IMR-90 (cell line): ENCODE data around the gene NDEL1. TPM values are rescaled to one million over a fixed set of nuclear protein-coding genes. Genes with fewer than 3 reads are reported as not detected.

Source experiments
- ATAC-seq: fragments of 200-7000 bp; cut with Tn5 transposase; 2 replicates; pipeline ENCODE4 v1.9.1; 2020; ENCODE audit warnings: low read depth, mild to moderate bottlenecking, moderate library complexity
- BruUV-seq: library from RNA; stranded (reverse); fragments of 400-500 nt; replicated peaks from 2 replicates; lab custom pipeline; 2021; lab: Mats Ljungman, UMichigan
- CTCF ChIA-PET: fragments of 300-600 bp; formaldehyde crosslinking; extraction: SDS; loops from one replicate; lab custom pipeline; 2021; ENCODE audit warnings: antibody characterized with exemption; lab: Yijun Ruan, JAX
- POLR2A ChIA-PET: fragments of 300-600 bp; sonication (Branson Sonifier 250); formaldehyde crosslinking; loops from one replicate; lab custom pipeline; 2022; ENCODE audit warnings: antibody characterized with exemption; ENCODE audit not compliant: unreplicated experiment; lab: Charles Lee
- DNase-seq: peaks from one replicate; pipeline ENCODE4 v3.0.0; 2013
- H2AFZ ChIP-seq: replicated peaks from 2 replicates; pipeline ENCODE3; 2013; ENCODE audit warnings: low read length, mild to moderate bottlenecking; ENCODE audit not compliant: poor library complexity
- H2AK5ac ChIP-seq: 2 replicates; pipeline ENCODE4 v1.6.1; 2013; ENCODE audit warnings: low read depth, low read length, inconsistent platforms
- H2AK9ac ChIP-seq: replicated peaks from 2 replicates; pipeline ENCODE3; 2013; ENCODE audit warnings: mild to moderate bottlenecking, low read depth, low read length, moderate library complexity; ENCODE audit not compliant: poor library complexity
- H2BK120ac ChIP-seq: 2 replicates; pipeline ENCODE4 v1.6.1; 2013; ENCODE audit warnings: low read depth, low read length, inconsistent platforms
- H2BK15ac ChIP-seq: 3 replicates; pipeline ENCODE4 v1.6.1; 2013; ENCODE audit warnings: low read depth, low read length, inconsistent platforms
- H2BK20ac ChIP-seq: 2 replicates; pipeline ENCODE4 v1.6.1; 2013; ENCODE audit warnings: low read depth, mild to moderate bottlenecking, inconsistent platforms, low read length, moderate library complexity
- H2BK5ac ChIP-seq: 2 replicates; pipeline ENCODE4 v1.6.1; 2013; ENCODE audit warnings: mild to moderate bottlenecking, low read depth, low read length, inconsistent platforms; ENCODE audit not compliant: poor library complexity, severe bottlenecking
- H3K14ac ChIP-seq: replicated peaks from 2 replicates; pipeline ENCODE4 v1.6.1; 2013; ENCODE audit warnings: low read depth, low read length, inconsistent platforms
- H3K18ac ChIP-seq: 2 replicates; pipeline ENCODE4 v1.6.1; 2013; ENCODE audit warnings: low read depth, low read length, control low read depth
- H3K23ac ChIP-seq: 2 replicates; pipeline ENCODE4 v1.6.1; 2013; ENCODE audit warnings: low read depth, low read length, inconsistent platforms
- H3K27ac ChIP-seq: 2 replicates; pipeline ENCODE4 v1.5.1; 2013; ENCODE audit warnings: mild to moderate bottlenecking, control low read depth, low read length; ENCODE audit not compliant: insufficient read depth
- H3K27me3 ChIP-seq: 2 replicates; pipeline ENCODE4 v1.6.1; 2013; ENCODE audit warnings: low read length; ENCODE audit not compliant: control insufficient read depth, insufficient read depth
- H3K36me3 ChIP-seq: 2 replicates; pipeline ENCODE4 v1.6.1; 2013; ENCODE audit warnings: low read length, mixed read lengths; ENCODE audit not compliant: control insufficient read depth, insufficient read depth
- H3K4ac ChIP-seq: 2 replicates; pipeline ENCODE4 v1.6.1; 2013; ENCODE audit warnings: low read depth, low read length, inconsistent platforms
- H3K4me1 ChIP-seq: 2 replicates; pipeline ENCODE4 v1.6.1; 2013; ENCODE audit warnings: low read length, mixed read lengths; ENCODE audit not compliant: control insufficient read depth, insufficient read depth
- H3K4me2 ChIP-seq: 2 replicates; pipeline ENCODE4 v1.6.1; 2013; ENCODE audit warnings: low read depth, mild to moderate bottlenecking, control low read depth, low read length, moderate library complexity
- H3K4me3 ChIP-seq: 2 replicates; pipeline ENCODE4 v1.5.1; 2013; ENCODE audit warnings: low read depth, mild to moderate bottlenecking, control low read depth, low read length, moderate library complexity; ENCODE audit not compliant: insufficient read depth
- H3K56ac ChIP-seq: 2 replicates; pipeline ENCODE4 v1.6.1; 2013; ENCODE audit warnings: low read length, inconsistent platforms; ENCODE audit not compliant: insufficient read depth; ENCODE audit errors: extremely low read depth
- H3K79me1 ChIP-seq, 2 experiments: 2 replicates each; pipeline ENCODE4 v1.6.1; 2013; ENCODE audit warnings: low read length in 2 of 2, inconsistent platforms in 1 of 2, low read depth in 1 of 2
- H3K9ac ChIP-seq: 2 replicates; pipeline ENCODE4 v1.6.1; 2013; ENCODE audit warnings: low read depth, low read length, control low read depth
- H3K9me1 ChIP-seq: 2 replicates; pipeline ENCODE4 v1.6.1; 2013; ENCODE audit warnings: low read length, inconsistent platforms; ENCODE audit not compliant: insufficient read depth
- H3K9me3 ChIP-seq: 2 replicates; pipeline ENCODE4 v1.6.1; 2013; ENCODE audit warnings: low read length; ENCODE audit not compliant: control insufficient read depth, insufficient read depth
- H4K20me1 ChIP-seq: 2 replicates; pipeline ENCODE4 v1.6.1; 2013; ENCODE audit warnings: low read length, inconsistent platforms; ENCODE audit not compliant: insufficient read depth
- H4K5ac ChIP-seq: 2 replicates; pipeline ENCODE4 v1.6.1; 2013; ENCODE audit warnings: mild to moderate bottlenecking, low read depth, low read length, control low read depth
- H4K8ac ChIP-seq, 2 experiments: 2 replicates each; pipeline ENCODE4 v1.6.1; 2013; ENCODE audit warnings: low read depth in 2 of 2, low read length in 2 of 2, control low read depth in 1 of 2, inconsistent platforms in 1 of 2
- H4K91ac ChIP-seq: 2 replicates; pipeline ENCODE4 v1.6.1; 2013; ENCODE audit warnings: low read depth, low read length, inconsistent platforms; ENCODE audit not compliant: insufficient read depth
- FOS ChIP-seq: fragments of 150-350 bp; IDR thresholded peaks from 2 replicates; pipeline ENCODE4 v1.6.1; 2016; ENCODE audit warnings: low read depth, low read length
- NFE2L2 ChIP-seq: fragments of 150-350 bp; IDR thresholded peaks from 2 replicates; pipeline ENCODE4 v1.6.1; 2016; ENCODE audit warnings: low read depth, mild to moderate bottlenecking, low read length
- POLR2A ChIP-seq: IDR thresholded peaks from 2 replicates; pipeline ENCODE4 v1.6.1; 2012; ENCODE audit warnings: mild to moderate bottlenecking, low read depth, low read length
- RCOR1 ChIP-seq: IDR thresholded peaks from 2 replicates; pipeline ENCODE4 v1.6.1; 2012; ENCODE audit warnings: mild to moderate bottlenecking, low read length, improper control_type of control experiment; ENCODE audit not compliant: insufficient replicate concordance
- WGBS, 2 experiments: methylation state at CpG; one replicate each; pipeline versions ENCODE4 v1.1.5 to v1.1.7; 2013; ENCODE audit warnings: missing lambda C conversion rate in 2 of 2; ENCODE audit not compliant: insufficient read length in 1 of 2; ENCODE audit errors: extremely low coverage in 2 of 2; 5-methylcytosine and 5-hydroxymethylcytosine counted together
- dilution Hi-C: fragments of 300-500 bp; cut with HindIII; formaldehyde crosslinking; loops from one replicate; pipeline ENCODE4 v1.14.3; 2018; ENCODE audit warnings: low sequenced_read_pairs; ENCODE audit not compliant: unreplicated experiment
- in situ Hi-C: fragments of 300-500 bp; cut with MboI; formaldehyde crosslinking; loops from 3 replicates; pipeline ENCODE4 v1.14.3; 2019; ENCODE audit warnings: low sequenced_read_pairs, inconsistent platforms, mixed read lengths
- intact Hi-C: fragments of 100-400 bp; cut with micrococcal nuclease; formaldehyde crosslinking; loops from 2 replicates; pipeline ENCODE4 v1.10.0; 2022
- polyA plus RNA-seq, 3 experiments: library from polyadenylated mRNA; depleted of rRNA; stranded (reverse); fragments of >200 nt; gene quantifications; 2 replicates each; pipeline ENCODE4 v1.2.3, GENCODE V29; 2012; ENCODE audit warnings: low replicate concordance in 1 of 3
- total RNA-seq: library from RNA; depleted of rRNA; stranded (reverse); fragments of >200 nt; gene quantifications from 2 replicates; pipeline ENCODE4 v1.2.3, GENCODE V29; 2012
- TF ChIP-seq, protein P1 (sequence below): fragments of 150-350 bp; IDR thresholded peaks from 2 replicates; pipeline ENCODE4 v1.6.1; 2017; ENCODE audit warnings: mild to moderate bottlenecking, antibody characterized with exemption, low read length, low read depth

Gene NDEL1
- total and polyA plus RNA-seq, 2 of the 4 experiments (the other 2 are of a cell fraction) = 28.9 to 95.6 TPM

DNA sequence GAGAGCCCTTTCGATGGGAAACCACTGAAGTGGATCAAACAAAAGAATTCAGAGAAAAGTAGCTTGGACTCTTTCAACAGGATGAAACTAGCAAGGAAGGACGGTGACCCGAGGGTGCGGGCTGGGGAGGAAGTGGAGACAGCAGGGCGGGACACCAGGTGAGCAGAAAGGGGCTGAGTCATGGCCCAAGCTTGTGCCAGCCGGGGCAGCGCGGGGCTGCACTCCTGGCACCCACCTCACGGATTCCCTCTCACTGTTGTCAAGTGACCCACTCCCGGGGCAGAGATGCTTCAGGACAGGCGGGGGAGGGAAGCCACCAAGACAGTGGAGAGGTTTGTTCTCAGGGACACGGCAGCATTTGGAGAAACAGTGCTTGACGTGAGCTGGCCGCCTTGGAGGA lies 27.3 kb upstream of the NDEL1 start:
- peak overlapping the region; percentile 40 for H2AK9ac ChIP-seq
- peaks cover 9% of the 10 kb centered on the region for H3K27me3 ChIP-seq
- no peak overlapping the region for H2BK20ac ChIP-seq
- 85% methylated on average over 4 of the region's 14 CpGs; no CpG with 5 or more reads in 1 of the 2 experiments for WGBS, 2 experiments
- no peak overlapping the region for H3K4ac ChIP-seq
- H3K9ac ChIP-seq = no peak overlapping the region
- no peak overlapping the region for H4K91ac ChIP-seq
- no peak overlapping the region for H4K8ac ChIP-seq
- H4K20me1 ChIP-seq = no peaks in the 10 kb centered on the region
- H3K4me3 ChIP-seq = no peak overlapping the region
- intact Hi-C loops = no loop called here
- H2AK5ac ChIP-seq = no peak overlapping the region
- no TSS peak for BruUV-seq
- POLR2A ChIA-PET = interaction anchor here (0.7 kb wide), 1 partner anchor 417 kb away, joined by 3 read pairs; no protein-coding TSS in a partner anchor
- H2BK15ac ChIP-seq = no peak overlapping the region
- H3K9me3 ChIP-seq = no peaks in the 10 kb centered on the region
- CTCF ChIA-PET = interaction anchor here (1.2 kb wide), 1 partner anchor 338 kb away, joined by 3 read pairs; no protein-coding TSS in a partner anchor
- H3K14ac ChIP-seq = no peak overlapping the region
- no peak overlapping the region for H2BK120ac ChIP-seq
- H3K36me3 ChIP-seq = no peaks in the 10 kb centered on the region
- no peaks in the 10 kb centered on the region for H3K79me1 ChIP-seq
- H3K56ac ChIP-seq = no peak overlapping the region
- no peak overlapping the region for H4K5ac ChIP-seq
- no peak overlapping the region for H3K27ac ChIP-seq
- H3K4me2 ChIP-seq = no peak overlapping the region
- DNase-seq (no peak), ATAC-seq (no peak)
- no peaks in the 10 kb centered on the region for H3K9me1 ChIP-seq
- H3K23ac ChIP-seq = no peak overlapping the region
- in situ Hi-C loops = no loop called here
- dilution Hi-C loops = no loop called here
- H2BK5ac ChIP-seq = no peak overlapping the region
- TF ChIP-seq POLR2A (no peak), RCOR1 (no peak), NFE2L2 (no peak), FOS (no peak)
- TF ChIP-seq, protein P1, sequence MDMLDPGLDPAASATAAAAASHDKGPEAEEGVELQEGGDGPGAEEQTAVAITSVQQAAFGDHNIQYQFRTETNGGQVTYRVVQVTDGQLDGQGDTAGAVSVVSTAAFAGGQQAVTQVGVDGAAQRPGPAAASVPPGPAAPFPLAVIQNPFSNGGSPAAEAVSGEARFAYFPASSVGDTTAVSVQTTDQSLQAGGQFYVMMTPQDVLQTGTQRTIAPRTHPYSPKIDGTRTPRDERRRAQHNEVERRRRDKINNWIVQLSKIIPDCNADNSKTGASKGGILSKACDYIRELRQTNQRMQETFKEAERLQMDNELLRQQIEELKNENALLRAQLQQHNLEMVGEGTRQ = no peak
- H3K18ac ChIP-seq = no peak overlapping the region
- no peak overlapping the region for H2AFZ ChIP-seq
- no peaks in the 10 kb centered on the region for H3K4me1 ChIP-seq
